NCI-H510A treated with DMSO at 0.1 percent for 48 hours (cell line): ENCODE measurements around the gene TIAM2.

ENCODE experiments used
- DNase-seq: peaks from one replicate; lab custom pipeline; 2025; lab: John Stamatoyannopoulos, UW

The TIAM2 gene

GRCh38 chr6:155235087-155235486, 240.0 kb downstream of the TIAM2 start:
- DNase-seq, result no peak

DNA sequence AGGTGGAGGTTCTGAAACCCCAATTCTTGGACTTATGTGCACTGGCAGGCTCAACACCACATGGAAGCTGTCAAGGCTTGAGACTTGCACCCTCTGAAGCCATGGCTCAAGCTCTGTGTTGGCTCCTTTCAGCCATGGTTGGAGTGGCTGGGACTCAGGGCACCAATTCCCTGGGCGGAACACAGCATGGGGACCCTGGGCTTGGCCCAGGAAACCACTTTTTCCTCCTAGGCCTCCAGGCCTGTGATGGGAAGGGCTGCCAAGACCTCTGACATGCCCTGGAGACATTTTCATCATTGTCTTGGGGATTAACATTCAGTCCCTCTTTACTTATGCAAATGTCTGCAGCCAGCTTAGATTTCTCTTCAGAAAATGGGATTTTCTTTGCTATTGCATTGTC, 242.5 kb downstream of the TIAM2 start:
- DNase-seq, result no peak

- no peak for DNase-seq
These were observed 245.9 kb downstream of the TIAM2 start for GRCh38 chr6:155240905-155241600.

- DNase-seq, result no peak
These were observed 246.9 kb downstream of the TIAM2 start for GRCh38 chr6:155241966-155242365.

GRCh38 chr6:155244434-155244833, 249.3 kb downstream of the TIAM2 start:
- no peak for DNase-seq

GRCh38 chr6:155245193-155245592, 250.1 kb downstream of the TIAM2 start:
- no peak for DNase-seq

DNA sequence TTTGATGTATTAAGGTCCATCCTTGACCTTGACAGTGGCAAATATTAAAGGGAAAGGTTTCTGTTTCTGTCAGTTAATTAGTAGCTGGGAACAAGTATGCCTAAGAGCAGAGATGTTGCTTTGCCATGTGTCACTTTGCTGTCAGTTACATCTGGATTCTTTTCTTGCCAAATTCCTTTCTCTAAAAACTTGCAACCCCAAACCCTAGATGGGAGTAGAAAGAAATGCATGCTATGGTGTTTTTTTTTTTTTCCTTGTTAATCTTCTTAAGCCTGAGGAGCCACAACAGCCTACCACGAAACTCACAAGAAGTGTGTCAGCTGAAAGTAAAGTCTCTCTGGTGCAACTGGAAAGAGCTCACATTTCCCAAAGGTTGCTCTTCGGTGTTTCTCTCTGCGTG, 250.7 kb downstream of the TIAM2 start:
- DNase-seq, result no peak

DNA sequence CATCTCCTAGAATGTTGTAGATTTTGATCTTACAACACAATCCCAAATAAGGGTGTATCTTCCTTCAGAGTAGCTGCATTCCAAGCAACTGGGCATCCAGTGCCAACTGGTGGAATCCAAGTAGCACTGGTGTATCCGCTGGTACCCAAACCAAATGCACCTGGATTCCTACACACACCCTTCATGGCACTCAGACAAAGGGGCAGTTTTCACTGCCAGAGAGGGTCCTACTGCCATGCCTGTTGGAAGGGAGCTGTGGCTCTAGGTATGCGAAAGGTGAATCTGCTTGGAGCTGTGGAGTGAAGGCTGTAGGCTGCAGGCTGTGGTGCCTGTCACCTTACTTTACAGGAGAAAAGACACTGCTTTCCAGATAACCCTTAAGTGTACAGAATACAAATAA, 251.7 kb downstream of the TIAM2 start:
- no peak for DNase-seq

DNA sequence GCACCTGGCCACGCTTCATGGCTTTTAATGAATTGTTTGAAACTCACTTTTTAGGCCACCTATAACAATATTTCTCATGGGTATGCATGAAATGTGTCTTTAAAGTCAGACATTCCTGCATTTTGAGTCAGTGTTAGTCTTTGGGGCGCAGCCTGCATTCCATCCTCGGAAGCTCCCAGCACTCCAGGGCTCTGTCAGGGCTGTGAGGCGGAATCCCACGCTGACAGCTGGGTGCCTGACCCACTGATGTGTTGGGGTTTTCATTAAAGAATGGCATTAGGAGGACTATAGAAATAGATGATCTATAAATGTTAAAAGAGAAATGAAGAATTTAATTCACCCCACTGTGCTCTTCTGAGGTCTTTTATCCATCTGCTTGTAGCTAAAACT, 252.5 kb downstream of the TIAM2 start:
- DNase-seq, result no peak

DNA sequence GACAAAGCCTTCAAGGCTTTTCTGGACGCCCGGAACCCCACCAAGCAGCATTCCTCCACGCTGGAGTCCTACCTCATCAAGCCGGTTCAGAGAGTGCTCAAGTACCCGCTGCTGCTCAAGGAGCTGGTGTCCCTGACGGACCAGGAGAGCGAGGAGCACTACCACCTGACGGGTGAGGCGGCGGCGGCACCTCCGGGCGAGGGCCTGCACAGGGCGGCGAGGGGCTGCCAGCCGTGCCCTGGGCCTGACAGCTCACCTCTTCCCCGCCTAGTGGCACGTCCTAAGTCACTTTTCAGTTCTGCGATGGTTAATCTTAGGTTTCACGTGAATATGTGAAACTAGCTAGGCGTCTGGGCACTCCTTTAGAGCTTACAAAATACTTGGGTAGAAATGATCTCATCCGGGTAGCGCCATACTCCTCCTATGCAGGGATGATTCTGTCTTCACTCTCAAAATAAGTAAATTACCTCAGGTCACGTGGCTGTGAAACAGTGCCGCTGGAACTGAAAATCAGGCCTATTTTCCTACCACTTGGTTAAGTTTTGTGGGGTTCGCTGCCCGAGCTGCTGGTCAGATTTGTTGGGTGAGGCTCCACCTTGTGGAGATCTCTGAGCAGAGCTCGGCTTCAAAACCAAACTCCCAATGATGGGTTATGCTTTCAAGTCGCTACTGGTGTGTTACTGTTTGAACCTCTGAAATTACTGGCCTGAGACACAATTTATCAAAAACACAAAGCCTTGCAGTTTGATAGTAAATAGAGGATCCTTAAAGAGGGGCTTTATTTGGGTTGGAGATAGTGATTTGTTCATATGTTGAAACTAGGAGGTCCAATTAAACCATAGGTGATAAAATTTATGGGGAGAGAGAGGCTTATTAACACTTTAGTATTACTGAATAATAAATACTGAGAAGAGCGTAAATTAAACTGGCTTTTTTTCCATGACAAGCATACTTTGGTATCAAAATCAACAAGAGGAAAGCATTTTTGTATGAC, 253.2 kb downstream of the TIAM2 start:
- no peak for DNase-seq

DNA sequence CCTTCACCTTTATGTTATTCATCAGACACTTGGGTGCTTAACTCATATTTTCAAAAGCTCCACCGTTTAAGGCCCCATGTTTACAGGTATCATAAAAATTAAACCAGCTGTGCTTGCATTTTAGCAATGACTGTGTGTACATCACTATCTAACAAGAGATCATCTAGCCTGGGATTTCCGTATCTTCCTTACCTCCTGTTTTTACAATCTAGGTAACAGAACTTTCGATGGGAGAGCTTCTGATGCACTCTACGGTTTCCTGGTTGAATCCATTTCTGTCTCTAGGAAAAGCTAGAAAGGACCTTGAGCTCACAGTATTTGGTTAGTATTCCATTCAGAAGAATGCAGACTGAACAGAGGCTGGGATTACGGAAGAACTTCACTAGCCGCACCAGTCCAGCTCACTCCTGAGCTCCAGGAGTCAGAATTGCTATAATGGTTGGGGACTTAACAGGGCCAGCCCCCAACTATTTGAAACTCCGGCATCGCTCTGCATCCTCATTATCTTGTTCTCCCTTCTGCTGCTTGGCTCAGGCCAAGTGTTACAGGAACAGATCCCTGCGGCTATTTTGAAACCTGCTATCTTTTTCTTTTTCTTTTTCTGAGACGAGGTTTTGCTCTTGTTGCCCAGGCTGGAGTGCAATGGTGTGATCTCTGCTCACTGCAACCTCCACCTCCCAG, 255.7 kb downstream of the TIAM2 start:
- DNase-seq, result no peak

DNA sequence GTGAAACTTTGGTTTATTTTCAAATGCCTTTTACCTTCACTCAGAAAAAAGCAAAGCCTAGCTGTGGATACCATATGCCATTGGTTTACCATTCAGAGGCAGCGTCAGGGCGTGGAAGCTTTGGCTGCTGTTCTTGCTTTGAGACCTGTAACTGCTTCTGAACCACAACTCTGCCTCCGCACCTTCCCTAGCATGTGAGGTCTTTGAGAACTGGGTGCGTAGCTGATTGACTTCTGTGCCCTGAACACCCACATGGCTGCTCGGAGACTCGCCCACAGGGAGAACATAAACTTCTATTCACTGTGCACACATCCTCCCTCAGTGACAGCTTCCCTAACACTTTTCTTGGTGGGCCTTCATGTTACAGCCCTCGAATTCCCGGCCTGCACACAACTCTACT, 257.5 kb downstream of the TIAM2 start:
- DNase-seq, result no peak

- no peak for DNase-seq
These were observed 258.2 kb downstream of the TIAM2 start for GRCh38 chr6:155253337-155253736.

DNA sequence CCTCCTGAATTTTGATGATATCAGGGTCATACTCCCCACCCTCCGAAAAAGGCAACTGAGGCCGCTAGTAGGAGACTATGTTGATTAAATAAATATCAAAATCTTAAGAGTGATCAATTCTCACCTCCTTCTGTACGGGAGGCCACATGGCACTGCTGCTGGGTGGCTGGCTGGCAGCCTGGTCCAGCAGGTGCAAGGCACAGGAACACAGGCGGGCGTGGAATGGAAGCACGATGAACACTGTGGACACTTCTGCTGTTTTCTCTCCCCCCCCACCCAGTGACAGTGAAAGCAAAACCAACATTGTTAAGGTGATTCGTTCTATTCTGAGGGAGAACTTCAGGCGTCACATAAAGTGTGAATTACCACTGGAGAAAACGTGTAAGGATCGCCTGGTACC, 259.0 kb downstream of the TIAM2 start:
- DNase-seq, result no peak

DNA sequence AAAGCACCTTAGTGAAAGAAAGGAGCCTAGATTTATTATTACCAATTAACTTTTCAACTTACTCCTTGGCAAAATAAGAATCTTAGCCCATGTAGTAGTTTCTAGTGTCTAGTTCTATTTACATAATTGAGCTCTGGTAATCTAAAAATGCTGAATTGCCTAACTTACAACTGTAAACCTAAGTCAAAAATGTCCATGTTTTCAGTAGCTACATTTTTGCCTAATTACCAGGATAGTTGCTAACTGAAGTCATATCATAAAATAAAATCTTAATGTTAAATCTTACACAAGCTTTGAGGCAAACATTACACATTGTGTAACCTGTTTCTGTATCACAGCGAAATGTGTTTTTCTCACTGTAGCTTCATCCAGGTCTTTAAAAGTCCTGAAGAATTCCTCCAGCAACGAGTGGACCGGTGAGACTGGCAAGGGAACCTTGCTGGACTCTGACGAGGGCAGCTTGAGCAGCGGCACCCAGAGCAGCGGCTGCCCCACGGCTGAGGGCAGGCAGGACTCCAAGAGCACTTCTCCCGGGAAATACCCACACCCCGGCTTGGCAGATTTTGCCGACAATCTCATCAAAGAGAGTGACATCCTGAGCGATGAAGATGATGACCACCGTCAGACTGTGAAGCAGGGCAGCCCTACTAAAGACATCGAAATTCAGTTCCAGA, 261.1 kb downstream of the TIAM2 start:
- DNase-seq, result no peak

DNA sequence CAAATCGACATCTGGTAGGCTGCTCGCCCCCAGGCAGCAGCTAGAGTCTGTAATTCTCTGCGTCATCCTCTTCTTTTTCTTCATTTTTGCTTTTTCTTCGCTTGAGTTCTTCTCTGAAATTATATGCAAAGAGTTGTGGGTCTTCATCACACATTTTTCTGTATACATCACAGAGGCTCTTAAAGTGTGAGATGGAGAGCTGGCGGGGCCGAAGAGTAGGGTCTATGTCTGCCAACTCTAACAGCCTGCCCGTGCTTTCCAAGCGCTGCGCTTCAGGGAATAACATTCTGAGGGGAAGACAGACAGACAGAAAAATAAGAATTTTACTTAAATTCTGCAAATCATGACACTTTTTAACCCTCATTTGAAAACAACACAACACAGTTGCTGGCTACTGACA, 262.7 kb downstream of the TIAM2 start:
- no peak for DNase-seq

- no peak for DNase-seq
These were observed 264.1 kb downstream of the TIAM2 start for GRCh38 chr6:155259204-155259603.

DNA sequence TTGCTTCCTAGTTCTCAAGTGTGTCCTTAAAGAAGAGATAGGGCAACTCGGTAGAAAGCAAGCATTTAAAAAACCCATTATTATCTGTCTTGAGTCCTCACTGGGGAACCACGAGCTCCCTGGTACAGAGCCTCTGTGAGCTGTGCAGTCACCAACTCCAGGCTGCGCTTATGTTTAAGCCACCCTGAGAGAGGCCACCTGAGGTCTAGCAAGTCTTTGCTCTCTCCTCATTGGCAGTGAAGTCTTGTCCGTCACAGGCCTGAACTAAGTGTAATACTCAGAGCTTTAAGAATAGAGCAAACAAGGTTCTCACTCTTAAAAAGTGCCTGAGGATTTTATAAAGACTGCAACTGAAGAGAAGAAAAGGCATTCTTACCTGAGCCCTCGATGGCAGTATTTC, 264.8 kb downstream of the TIAM2 start:
- DNase-seq, result no peak

DNA sequence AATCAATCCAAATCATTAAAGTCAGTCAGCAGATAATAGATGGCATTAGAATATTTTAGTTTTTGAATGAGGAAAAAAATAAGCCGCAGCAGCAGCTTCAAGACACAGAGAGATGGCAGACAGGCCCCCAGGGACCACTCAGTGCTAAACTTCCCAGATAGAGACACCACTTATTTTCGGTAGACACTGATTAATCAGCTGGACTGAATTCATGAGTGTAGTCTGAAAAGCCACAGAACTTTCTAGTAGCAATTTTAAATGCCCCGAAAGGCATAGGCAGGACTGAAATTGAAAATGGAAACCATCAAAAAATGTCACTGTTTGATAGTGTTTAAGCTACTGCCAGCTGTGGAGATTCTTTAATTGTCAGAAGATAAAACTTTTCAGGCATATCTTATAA, 265.6 kb downstream of the TIAM2 start:
- DNase-seq, result no peak

- DNase-seq, result no peak
These were observed 266.2 kb downstream of the TIAM2 start for GRCh38 chr6:155261111-155261900.

GRCh38 chr6:155262655-155263054, 267.5 kb downstream of the TIAM2 start:
- DNase-seq, result no peak
